AG04450 (cell line): ENCODE data around the gene PARD3. TPM values are rescaled to one million over a fixed set of nuclear protein-coding genes. Genes with fewer than 3 reads are reported as not detected.
A peak's percentile ranks its signal among the peaks of the same experiment; 100 is the strongest.

ENCODE experiments used
- CTCF ChIA-PET: fragments of 300-600, 350-600 bp; formaldehyde crosslinking; extraction: SDS; loops from one replicate; lab custom pipeline; 2022; ENCODE audit warnings: antibody characterized with exemption, inconsistent platforms; lab: Charles Lee
- POLR2A ChIA-PET: fragments of 350-600 bp; formaldehyde crosslinking; extraction: SDS; loops from one replicate; lab custom pipeline; 2021; ENCODE audit warnings: antibody characterized with exemption, inconsistent platforms; lab: Yijun Ruan, JAX
- DNase-seq: peaks from one replicate; pipeline ENCODE4 v3.0.0-alpha.2; 2011; ENCODE audit warnings: low read depth, low spot score
- H3K27ac ChIP-seq: one replicate; pipeline ENCODE4 v1.5.1; 2012; ENCODE audit warnings: low read depth, low read length, control low read depth
- H3K27me3 ChIP-seq: one replicate; pipeline ENCODE4 v1.6.0; 2012; ENCODE audit warnings: low read length; ENCODE audit not compliant: control insufficient read depth, insufficient read depth
- H3K4me3 ChIP-seq: 2 replicates; pipeline ENCODE4 v1.5.1; 2011; ENCODE audit warnings: mild to moderate bottlenecking, low read depth, low read length, control low read depth
- H3K9me3 ChIP-seq: 2 replicates; pipeline ENCODE4 v1.5.1; 2012; ENCODE audit warnings: low read length; ENCODE audit not compliant: control insufficient read depth, insufficient read depth
- polyA plus RNA-seq: library from polyadenylated mRNA; depleted of rRNA; stranded (reverse); fragments of >200 nt; gene quantifications from 2 replicates; pipeline ENCODE4 v1.2.3, GENCODE V29; 2011
- TF ChIP-seq, protein P1 (sequence below): IDR thresholded peaks from 2 replicates; pipeline ENCODE4 v1.5.1; 2011; ENCODE audit warnings: low read depth, low read length, control low read depth, inconsistent platforms

Gene PARD3
- polyA plus RNA-seq, 1 experiment, result 43.1 TPM

DNA sequence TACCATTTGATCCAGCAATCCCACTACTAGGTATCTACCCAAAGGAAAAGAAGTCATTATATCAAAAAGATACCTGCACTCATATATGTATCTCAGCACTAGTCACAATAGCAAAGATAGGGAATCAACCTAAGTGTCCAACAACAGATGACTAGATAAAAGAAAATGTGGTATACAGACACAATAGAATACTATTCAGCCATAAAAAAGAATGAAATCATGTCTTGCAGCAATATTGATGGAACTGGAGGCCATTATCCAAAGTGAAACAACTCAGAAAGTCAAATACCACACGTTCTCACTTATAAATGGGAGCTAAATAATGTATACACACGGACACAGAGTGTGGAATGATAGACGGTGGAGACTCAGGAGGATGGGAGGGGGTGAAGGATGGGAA lies 146.0 kb downstream of the PARD3 start:
- Histone ChIP-seq H3K27ac (no peak overlapping the region), H3K27me3 (no peaks in the 10 kb centered on the region), H3K4me3 (no peak overlapping the region), H3K9me3 (no peaks in the 10 kb centered on the region)
- TF ChIP-seq, protein P1, sequence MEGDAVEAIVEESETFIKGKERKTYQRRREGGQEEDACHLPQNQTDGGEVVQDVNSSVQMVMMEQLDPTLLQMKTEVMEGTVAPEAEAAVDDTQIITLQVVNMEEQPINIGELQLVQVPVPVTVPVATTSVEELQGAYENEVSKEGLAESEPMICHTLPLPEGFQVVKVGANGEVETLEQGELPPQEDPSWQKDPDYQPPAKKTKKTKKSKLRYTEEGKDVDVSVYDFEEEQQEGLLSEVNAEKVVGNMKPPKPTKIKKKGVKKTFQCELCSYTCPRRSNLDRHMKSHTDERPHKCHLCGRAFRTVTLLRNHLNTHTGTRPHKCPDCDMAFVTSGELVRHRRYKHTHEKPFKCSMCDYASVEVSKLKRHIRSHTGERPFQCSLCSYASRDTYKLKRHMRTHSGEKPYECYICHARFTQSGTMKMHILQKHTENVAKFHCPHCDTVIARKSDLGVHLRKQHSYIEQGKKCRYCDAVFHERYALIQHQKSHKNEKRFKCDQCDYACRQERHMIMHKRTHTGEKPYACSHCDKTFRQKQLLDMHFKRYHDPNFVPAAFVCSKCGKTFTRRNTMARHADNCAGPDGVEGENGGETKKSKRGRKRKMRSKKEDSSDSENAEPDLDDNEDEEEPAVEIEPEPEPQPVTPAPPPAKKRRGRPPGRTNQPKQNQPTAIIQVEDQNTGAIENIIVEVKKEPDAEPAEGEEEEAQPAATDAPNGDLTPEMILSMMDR, result no peak
- DNase-seq, result no peak
- ChIA-PET CTCF (interaction anchor here (1.0 kb wide), 1 partner anchor 15 kb away, joined by 3 read pairs; no protein-coding TSS in a partner anchor), POLR2A (no interaction called here)

- ChIA-PET POLR2A (no interaction called here), CTCF (interaction anchor here (0.9 to 2.4 kb wide), 3 partner anchors 318 to 360 kb away, joined by 3 to 12 read pairs (median 4); no protein-coding TSS in a partner anchor)
- Histone ChIP-seq H3K9me3 (no peaks in the 10 kb centered on the region), H3K4me3 (no peak overlapping the region), H3K27me3 (no peaks in the 10 kb centered on the region), H3K27ac (no peak overlapping the region)
- TF ChIP-seq, protein P1, result no peak
- no peak for DNase-seq
These were observed 147.9 kb downstream of the PARD3 start for GRCh38 chr10:34667177-34667576.

DNA sequence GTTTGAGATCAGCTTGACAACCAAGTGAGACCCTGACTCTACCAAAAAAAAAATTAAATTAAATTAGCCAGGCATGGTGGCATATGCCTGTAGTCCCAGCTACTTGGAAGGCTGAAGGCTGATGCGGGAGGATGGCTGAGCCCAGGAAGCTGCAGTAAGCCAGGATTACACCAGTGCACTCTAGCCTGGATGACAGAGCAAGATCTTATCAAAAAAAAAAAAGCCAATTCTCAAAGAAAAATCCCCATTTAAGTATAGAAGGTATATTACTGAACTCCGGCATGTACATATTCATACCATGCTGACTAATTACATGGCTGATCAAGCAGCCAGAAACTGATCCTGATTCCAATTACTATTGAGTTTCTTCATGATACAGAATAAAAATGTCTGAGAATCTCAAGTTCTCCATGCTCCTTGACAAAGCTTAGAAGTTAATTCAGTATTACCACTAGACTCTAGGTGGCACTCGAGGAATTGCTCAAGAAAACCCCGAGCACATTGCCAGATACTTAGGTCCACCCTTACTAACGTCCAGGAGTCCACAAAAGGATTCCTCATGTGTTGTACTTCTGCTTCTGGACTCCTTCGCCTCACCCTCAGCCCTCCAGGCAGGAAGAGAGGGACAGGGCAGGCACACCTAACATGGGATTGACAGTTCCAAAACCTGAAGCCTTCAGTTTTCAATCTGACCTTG lies 148.9 kb downstream of the PARD3 start:
- TF ChIP-seq, protein P1, result peak; percentile 73
- Histone ChIP-seq H3K27ac (no peak overlapping the region), H3K27me3 (no peaks in the 10 kb centered on the region), H3K4me3 (no peak overlapping the region), H3K9me3 (no peaks in the 10 kb centered on the region)
- CTCF ChIA-PET, result interaction anchor here (0.5 to 3.2 kb wide), 20 partner anchors 8 to 553 kb away, joined by 3 to 29 read pairs (median 4); no protein-coding TSS in a partner anchor
- DNase-seq, result peak; percentile 81
- POLR2A ChIA-PET, result interaction anchor here (0.5 to 0.6 kb wide), 2 partner anchors 165 to 441 kb away, joined by 3 read pairs; no protein-coding TSS in a partner anchor

- POLR2A ChIA-PET, result no interaction called here
- Histone ChIP-seq H3K27me3 (no peaks in the 10 kb centered on the region), H3K27ac (no peak overlapping the region), H3K9me3 (no peaks in the 10 kb centered on the region), H3K4me3 (no peak overlapping the region)
- CTCF ChIA-PET, result interaction anchor here (0.8 to 3.2 kb wide), 6 partner anchors 87 to 361 kb away, joined by 3 to 29 read pairs (median 4); no protein-coding TSS in a partner anchor
- TF ChIP-seq, protein P1, result no peak
- no peak for DNase-seq
These were observed 150.4 kb downstream of the PARD3 start for GRCh38 chr10:34664706-34665105.

DNA sequence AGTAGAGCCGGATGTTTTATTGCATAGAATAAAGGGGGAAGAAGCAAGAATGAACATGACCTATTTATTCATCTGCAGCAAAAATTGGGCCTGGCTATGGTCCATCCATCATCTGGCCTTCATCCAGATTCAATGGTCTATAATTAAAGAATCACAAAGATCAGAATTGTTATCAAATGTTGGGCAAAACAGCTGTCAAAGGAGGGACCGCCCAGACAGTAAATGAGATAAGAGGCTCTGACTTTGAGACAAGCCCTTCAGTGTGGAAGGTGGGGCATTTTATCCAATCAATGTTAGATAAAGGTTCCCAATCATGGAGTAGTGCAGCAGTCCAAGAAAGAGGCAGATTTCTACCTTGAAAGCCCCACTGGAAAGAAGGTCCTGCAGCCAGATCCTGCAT lies 153.5 kb downstream of the PARD3 start:
- H3K4me3 ChIP-seq, result no peak overlapping the region
- ChIA-PET POLR2A (no interaction called here), CTCF (interaction anchor here (0.6 kb wide), 1 partner anchor 23 kb away, joined by 3 read pairs; no protein-coding TSS in a partner anchor)
- H3K27me3 ChIP-seq, result no peaks in the 10 kb centered on the region
- TF ChIP-seq, protein P1, result no peak
- DNase-seq, result no peak
- H3K9me3 ChIP-seq, result no peaks in the 10 kb centered on the region
- H3K27ac ChIP-seq, result no peak overlapping the region
